Breast epithelium (tissue), 3 donors: ENCODE results near the gene ENAH.
"Not testable (repeated sequence)": the region's sequence is repeated elsewhere in the genome, so short reads cannot be mapped to it uniquely, and the experiment has no call there.

Experiments used
- CTCF ChIP-seq, 3 donors: fragments of 450-650 bp; IDR thresholded peaks; one replicate each; pipeline ENCODE4 v1.5.1; 2016 to 2017; ENCODE audit warnings: antibody characterized with exemption in 3 of 3, mild to moderate bottlenecking in 3 of 3, moderate library complexity in 3 of 3
- POLR2A ChIP-seq: fragments of 450-650 bp; IDR thresholded peaks from one replicate; pipeline ENCODE4 v1.6.1; 2016; ENCODE audit warnings: antibody characterized with exemption, mild to moderate bottlenecking, moderate library complexity
- POLR2AphosphoS5 ChIP-seq, 3 donors: sonication (generic); formaldehyde crosslinking; IDR thresholded peaks; one replicate each; pipeline ENCODE4 v1.6.1; 2017; ENCODE audit warnings: antibody characterized with exemption in 3 of 3

DNA sequence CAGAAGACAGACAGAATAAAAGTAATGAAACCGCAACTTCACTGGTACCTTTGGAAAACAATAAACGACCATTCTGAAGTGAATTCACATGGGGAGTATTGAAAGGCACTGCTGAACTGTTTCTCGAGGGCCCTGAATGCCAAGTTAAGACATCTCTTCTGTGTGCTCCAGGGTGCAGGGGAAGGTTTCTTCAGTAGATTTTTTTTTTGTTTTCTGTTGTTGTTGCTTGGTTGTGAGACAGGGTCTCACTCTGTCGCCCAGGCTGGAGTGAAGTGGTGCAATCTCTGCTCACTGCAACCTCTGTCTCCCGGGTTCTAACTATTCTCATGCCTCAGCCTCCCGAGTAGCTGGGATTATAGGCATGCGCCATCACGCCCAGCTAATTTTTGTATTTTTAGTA, 15.9 kb downstream of the ENAH start:
- TF ChIP-seq POLR2A; POLR2AphosphoS5 (IDR thresholded peaks at IDR 0.05); CTCF (IDR thresholded peaks at IDR 0.05): not testable (repeated sequence)
